ENCODE measurements around the gene RPS19.

The RPS19 gene

GRCh38 chr19:41887711-41888382 lies 27.8 kb downstream of the RPS19 start:
- TF ChIP-seq CTCF (IDR thresholded peaks at IDR 0.05; ENCODE audit: extremely low read depth, missing control alignments): peak; percentile 20
- peak; percentile 77 for DNase-seq (ENCODE audit: low spot score)

DNA sequence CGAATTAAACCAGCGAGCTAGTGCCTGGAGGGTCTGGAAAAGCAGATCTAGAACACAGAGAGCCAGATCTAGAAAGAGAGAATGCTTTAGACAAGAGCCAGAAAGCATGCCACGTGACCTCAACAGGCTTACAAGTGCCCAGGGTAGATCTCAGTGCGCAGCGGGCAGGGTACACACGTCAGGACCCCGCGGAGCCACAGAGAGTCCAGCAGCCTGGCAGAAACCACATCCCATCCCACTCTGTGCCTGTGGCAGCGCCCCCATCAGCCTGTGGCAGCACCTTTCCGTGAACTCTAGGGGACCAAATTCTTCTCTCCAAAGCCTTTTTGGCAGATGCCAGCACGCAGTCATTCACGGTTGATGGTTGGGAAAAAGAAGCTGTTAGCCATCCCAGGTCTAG lies 28.9 kb downstream of the RPS19 start:
- TF ChIP-seq CTCF (IDR thresholded peaks at IDR 0.05; ENCODE audit: extremely low read depth, missing control alignments): no peak

DNA sequence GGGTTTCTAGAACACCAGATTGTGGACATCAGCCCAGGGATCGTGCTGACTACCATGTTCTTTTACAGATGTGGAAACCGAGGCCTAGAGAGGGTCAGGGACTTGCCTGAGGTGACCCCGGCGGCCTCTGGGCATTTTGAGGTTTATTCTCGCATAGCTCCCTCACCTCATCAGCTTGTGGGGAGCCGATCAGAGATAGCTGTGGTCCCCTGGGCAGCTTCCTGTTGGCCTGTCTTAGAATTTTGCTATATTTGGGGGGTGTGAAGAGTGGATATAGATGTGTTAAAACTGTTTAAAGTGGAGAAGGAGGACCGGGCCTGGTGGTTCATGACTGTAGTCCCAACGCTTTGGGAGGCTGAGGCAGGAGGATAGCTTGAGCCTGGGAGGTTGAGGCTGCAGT lies 29.8 kb downstream of the RPS19 start:
- DNase-seq (ENCODE audit: low spot score): no peak
- TF ChIP-seq CTCF (IDR thresholded peaks at IDR 0.05; ENCODE audit: extremely low read depth, missing control alignments): no peak

More for the DNA sequence above, 28.9 kb downstream of the RPS19 start:
- DNase-seq (ENCODE audit: low spot score): no peak

GRCh38 chr19:41890936-41891335 lies 30.9 kb downstream of the RPS19 start:
- no peak for DNase-seq (ENCODE audit: low spot score)

DNA sequence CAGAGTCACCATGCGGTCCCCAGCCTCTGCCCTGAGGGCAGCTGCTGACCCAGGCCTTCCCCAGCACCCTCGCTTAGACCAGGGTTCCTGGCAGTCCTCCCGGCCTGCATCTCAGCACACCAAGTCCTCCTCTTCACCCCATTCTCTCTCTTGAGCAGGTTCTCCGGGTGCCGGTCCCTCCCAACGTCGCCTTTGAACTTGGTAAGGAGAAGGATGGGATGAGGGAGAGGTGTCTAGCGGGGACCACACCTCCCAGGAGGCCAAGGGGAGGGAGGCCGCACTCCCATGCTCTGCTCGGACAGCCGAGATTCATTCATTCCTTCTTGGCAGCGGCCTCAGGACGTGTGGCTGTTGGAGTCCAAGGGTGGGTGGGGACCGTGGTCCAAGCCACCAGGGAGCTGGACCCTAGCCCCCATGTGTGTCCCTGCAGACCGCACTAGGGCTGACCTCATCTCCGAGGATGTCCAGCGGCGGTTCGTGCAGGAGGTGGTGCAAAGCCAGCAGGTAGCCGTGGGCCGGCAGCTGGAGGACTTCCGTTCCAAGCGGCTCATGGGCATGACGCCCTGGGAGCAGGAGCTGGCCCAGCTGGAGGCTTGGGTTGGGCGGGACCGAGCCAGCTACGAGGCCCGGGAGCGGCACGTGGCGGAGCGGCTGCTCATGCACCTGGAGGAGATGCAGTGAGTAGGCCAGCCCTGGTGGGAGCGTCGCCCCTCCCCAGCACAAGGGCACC lies 32.3 kb downstream of the RPS19 start:
- TF ChIP-seq CTCF (IDR thresholded peaks at IDR 0.05; ENCODE audit: extremely low read depth, missing control alignments): no peak
- no peak for DNase-seq (ENCODE audit: low spot score)

More at GRCh38 chr19:41890936-41891335, 30.9 kb downstream of the RPS19 start:
- TF ChIP-seq CTCF (IDR thresholded peaks at IDR 0.05; ENCODE audit: extremely low read depth, missing control alignments): no peak

DNA sequence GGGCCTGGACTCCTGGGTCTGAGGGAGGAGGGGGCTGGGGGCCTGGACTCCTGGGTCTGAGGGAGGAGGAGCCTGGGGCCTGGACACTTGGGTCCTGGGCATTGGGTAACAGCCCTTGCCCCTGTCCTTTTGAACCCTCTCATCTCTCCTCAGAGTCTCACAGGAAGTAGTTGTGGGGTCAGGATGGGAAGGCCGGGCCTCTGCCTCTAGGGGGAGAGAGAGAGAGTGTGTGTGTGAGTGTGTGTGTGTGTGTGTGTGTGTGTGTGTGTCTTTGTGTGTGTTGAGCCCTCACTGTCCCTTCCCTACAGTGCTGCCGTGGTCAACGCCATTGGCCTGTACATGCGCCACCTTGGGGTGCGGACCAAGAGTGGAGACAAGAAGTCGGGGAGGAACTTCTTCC lies 33.8 kb downstream of the RPS19 start:
- no peak for TF ChIP-seq CTCF (IDR thresholded peaks at IDR 0.05; ENCODE audit: extremely low read depth, missing control alignments)
- no peak for DNase-seq (ENCODE audit: low spot score)

DNA sequence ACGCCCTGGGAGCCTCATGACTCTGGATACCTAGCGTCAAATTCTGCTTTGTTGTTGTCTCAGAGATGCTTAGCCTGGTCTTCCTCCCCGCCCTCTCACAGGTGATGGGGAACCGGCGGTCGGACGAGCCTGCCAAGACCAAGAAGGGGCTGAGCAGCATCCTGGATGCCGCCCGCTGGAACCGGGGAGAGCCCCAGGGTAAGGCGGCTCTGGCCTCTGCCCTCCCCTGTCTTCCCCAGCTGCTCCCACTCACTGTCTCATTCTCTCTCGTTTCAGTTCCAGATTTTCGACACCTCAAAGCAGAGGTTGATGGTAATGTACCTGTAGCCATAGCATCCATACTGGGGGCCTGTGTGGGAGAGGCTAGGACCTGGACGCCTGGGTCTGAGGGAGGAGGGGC lies 34.3 kb downstream of the RPS19 start:
- TF ChIP-seq CTCF (IDR thresholded peaks at IDR 0.05; ENCODE audit: extremely low read depth, missing control alignments): no peak
- no peak for DNase-seq (ENCODE audit: low spot score)
